ENCODE measurements around the gene MYO1H. TPM values are rescaled to one million over a fixed set of nuclear protein-coding genes. Genes with fewer than 3 reads are reported as not detected.

The MYO1H gene
- total and polyA plus RNA-seq, 2 of the 8 experiments (the other 6 are each of a cell fraction or from before 2014, with no cell fraction given): 0.03 TPM; not detected in 1

DNA sequence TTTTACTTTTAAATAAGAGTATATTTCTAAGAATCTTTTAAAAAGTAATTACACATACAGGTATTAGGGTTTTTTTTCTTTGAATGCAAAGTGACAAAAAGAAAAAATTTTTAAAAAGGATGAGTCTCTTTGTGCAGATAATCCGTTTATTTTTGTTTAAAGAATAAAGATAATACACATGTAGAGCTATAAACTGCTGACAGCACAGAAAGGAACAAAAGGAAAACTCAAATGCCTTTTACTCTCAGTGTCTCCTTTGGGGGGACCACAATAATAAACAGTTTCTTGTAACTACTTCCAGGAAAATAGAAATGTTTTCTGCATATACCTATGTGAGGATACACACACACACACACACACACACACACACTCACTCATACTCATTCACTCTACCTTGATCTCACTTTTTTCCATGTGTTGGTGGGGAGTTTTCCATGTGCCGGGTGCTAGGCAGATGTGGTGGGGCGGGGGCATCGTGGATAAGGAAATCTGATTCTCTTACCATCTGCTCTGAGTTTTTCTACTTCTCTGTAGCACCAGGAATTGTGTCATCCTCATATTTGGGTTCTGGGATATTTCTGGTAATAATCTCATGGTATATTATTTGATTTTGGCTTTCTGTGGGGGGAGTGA, 71.3 kb downstream of the MYO1H start:
- H3K56ac ChIP-seq (replicated peaks; ENCODE audit: insufficient read length, low read depth, low read length): no peak overlapping the region
- no peak overlapping the region for H3K23ac ChIP-seq (ENCODE audit: insufficient read length)
- H2AFZ ChIP-seq (ENCODE audit: low read length): no peak overlapping the region
- no peak overlapping the region for H4K8ac ChIP-seq (ENCODE audit: extremely low read depth, insufficient read depth, low read length)
- H2BK15ac ChIP-seq (ENCODE audit: low read length): no peak overlapping the region
- FAIRE-seq (no peak), DNase-seq (ENCODE audit: low read depth in 1 of 2, low spot score in 2 of 2) (no peak)
- H3K79me2 ChIP-seq (ENCODE audit: control insufficient read depth in 1 of 2, insufficient read depth in 2 of 2, low read length in 2 of 2): no peaks in the 10 kb centered on the region
- H4K91ac ChIP-seq (replicated peaks; ENCODE audit: insufficient read length, low read length): no peak overlapping the region
- no peaks in the 10 kb centered on the region for H3K27me3 ChIP-seq (replicated peaks in 1 of 4; ENCODE audit: control insufficient read depth in 3 of 4, extremely low read depth in 1 of 4, insufficient read depth in 3 of 4, low read length in 3 of 4)
- ChIA-PET POLR2A (ENCODE audit: partially characterized antibody) (no interaction called here), CTCF (ENCODE audit: partially characterized antibody) (interaction anchor here (0.6 to 2.6 kb wide), 3 partner anchors 9 to 430 kb away, joined by 5 to 12 read pairs (median 5); no protein-coding TSS in a partner anchor)
- TF ChIP-seq EP300 (IDR thresholded peaks at IDR 0.05; ENCODE audit: borderline replicate concordance in 1 of 2, low read depth in 2 of 2, low read length in 2 of 2): no peak
- TF ChIP-seq ASH2L (IDR thresholded peaks at IDR 0.05; ENCODE audit: low read length): no peak
- H2BK20ac ChIP-seq (ENCODE audit: low read length): no peak overlapping the region
- no peak overlapping the region for H3K9ac ChIP-seq (replicated peaks in 1 of 4; ENCODE audit: extremely low read depth in 1 of 4, low read depth in 3 of 4, low read length in 3 of 4)
- H4K20me1 ChIP-seq (replicated peaks in 1 of 2; ENCODE audit: control insufficient read depth in 1 of 2, insufficient read depth in 2 of 2, low read length in 2 of 2): no peaks in the 10 kb centered on the region
- peaks cover 0 to 2% of the 10 kb centered on the region in 2 experiments; a peak in 1 of 4 replicates for H3K9me3 ChIP-seq (ENCODE audit: insufficient read depth in 2 of 2, low read depth in 1 of 2, low read length in 1 of 2)
- no peak overlapping the region for H4K5ac ChIP-seq (ENCODE audit: insufficient read length, low read depth, low read length)
- H2AK5ac ChIP-seq (ENCODE audit: low read depth, low read length): no peak overlapping the region
- H3K27ac ChIP-seq (ENCODE audit: low read depth, low read length): no peak overlapping the region
- H2BK5ac ChIP-seq (ENCODE audit: low read depth, low read length): no peak overlapping the region
- H2BK12ac ChIP-seq (ENCODE audit: low read depth, low read length): no peak overlapping the region
- H3K23me2 ChIP-seq (ENCODE audit: low read depth, low read length): no peaks in the 10 kb centered on the region
- no peak overlapping the region for H3K18ac ChIP-seq (ENCODE audit: extremely low read depth, low read length)
- H3K79me1 ChIP-seq (ENCODE audit: low read depth, low read length): no peaks in the 10 kb centered on the region
- no peaks in the 10 kb centered on the region for H3K36me3 ChIP-seq (ENCODE audit: control insufficient read depth in 2 of 4, insufficient read depth in 4 of 4, low read length in 3 of 4)
- H3K4me2 ChIP-seq (ENCODE audit: insufficient read depth in 1 of 2, low read depth in 2 of 2, low read length in 2 of 2): no peak overlapping the region
- 91% methylated on average over 4 of the region's 4 CpGs; no CpG with 5 or more reads in 1 of the 2 experiments for WGBS, 2 experiments (ENCODE audit: extremely low coverage in 1 of 2, insufficient coverage in 1 of 2, insufficient read length in 1 of 2, insufficient replicate concordance in 2 of 2, low coverage in 1 of 2, low lambda C conversion rate in 2 of 2, missing lambda C conversion rate in 1 of 2)
- no peak overlapping the region for H2BK120ac ChIP-seq (replicated peaks; ENCODE audit: low read depth, low read length)
- H3K4ac ChIP-seq (replicated peaks; ENCODE audit: insufficient read length, low read depth, low read length): no peak overlapping the region
- H3K4me1 ChIP-seq (replicated peaks in 1 of 4; ENCODE audit: control insufficient read depth in 3 of 4, insufficient read depth in 4 of 4, low read length in 3 of 4): no peaks in the 10 kb centered on the region
- H3K14ac ChIP-seq (ENCODE audit: insufficient read length): no peak overlapping the region
- H3K4me3 ChIP-seq (ENCODE audit: extremely low read depth in 1 of 4, insufficient read depth in 2 of 4, low read depth in 3 of 4, low read length in 4 of 4): no peak overlapping the region
